Measurements from ENCODE around the gene BORA.

DNA sequence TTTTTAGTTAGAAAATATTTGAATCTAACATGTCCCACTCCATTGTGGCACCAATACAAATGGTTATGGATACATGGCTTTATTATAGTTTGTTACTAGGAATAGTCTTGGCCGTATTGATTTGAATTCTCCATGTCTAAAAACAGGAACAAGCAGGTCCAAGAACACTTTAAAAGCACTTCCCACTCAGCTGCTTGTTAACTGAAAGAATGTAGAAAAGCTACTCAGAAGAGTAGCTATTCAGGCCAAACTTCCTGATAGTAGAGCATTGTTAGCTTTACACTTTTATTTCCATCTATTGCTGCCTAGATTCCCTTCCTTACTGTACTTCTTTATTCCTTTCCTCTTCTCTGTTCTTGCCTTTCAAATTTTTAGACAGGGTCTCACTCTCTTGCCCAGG lies 61.1 kb downstream of the BORA start:
- no peak for TF ChIP-seq ARNTL (CRISPR knock-in tag; IDR thresholded peaks at IDR 0.05; ENCODE audit: borderline replicate concordance, low read depth)
- no peak for TF ChIP-seq RARB (CRISPR knock-in tag; IDR thresholded peaks at IDR 0.05)

Data from SK-N-SH treated with all-trans-retinoic acid at 6 μM for 48 hours (cell line).